ENCODE data around the gene BBX. TPM values are rescaled to one million over a fixed set of nuclear protein-coding genes. Genes with fewer than 3 reads are reported as not detected.

Gene BBX
- total and polyA plus RNA-seq, 12 donors = 4.6 to 49.8 (median 38.0) TPM

DNA sequence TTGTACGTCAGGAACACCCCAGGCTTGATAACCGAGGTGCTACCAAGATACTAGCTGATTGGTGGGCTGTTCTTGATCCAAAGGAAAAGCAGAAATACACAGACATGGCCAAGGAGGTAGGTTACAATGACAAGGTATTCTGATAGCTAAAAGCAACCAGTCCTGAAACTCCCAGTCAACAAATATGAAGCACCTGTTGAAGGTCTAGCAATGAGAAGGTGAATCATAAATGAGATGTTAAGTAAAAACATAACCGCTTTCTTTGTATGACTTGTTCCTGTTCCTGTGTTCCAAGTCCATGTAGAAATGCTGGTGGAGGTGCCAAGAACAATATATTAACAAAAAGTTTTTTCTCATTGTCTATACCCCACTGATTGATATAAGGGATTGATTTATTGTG lies 194.0 kb downstream of the BBX start:
- H3K9me3 ChIP-seq = no peaks in the 10 kb centered on the region
- peaks cover 0 to 17% (median 12%) of the 10 kb centered on the region in 9 donors for H3K4me1 ChIP-seq
- no peak for DNase-seq
- H3K4me3 ChIP-seq = no peak overlapping the region
- TF ChIP-seq, protein P1, sequence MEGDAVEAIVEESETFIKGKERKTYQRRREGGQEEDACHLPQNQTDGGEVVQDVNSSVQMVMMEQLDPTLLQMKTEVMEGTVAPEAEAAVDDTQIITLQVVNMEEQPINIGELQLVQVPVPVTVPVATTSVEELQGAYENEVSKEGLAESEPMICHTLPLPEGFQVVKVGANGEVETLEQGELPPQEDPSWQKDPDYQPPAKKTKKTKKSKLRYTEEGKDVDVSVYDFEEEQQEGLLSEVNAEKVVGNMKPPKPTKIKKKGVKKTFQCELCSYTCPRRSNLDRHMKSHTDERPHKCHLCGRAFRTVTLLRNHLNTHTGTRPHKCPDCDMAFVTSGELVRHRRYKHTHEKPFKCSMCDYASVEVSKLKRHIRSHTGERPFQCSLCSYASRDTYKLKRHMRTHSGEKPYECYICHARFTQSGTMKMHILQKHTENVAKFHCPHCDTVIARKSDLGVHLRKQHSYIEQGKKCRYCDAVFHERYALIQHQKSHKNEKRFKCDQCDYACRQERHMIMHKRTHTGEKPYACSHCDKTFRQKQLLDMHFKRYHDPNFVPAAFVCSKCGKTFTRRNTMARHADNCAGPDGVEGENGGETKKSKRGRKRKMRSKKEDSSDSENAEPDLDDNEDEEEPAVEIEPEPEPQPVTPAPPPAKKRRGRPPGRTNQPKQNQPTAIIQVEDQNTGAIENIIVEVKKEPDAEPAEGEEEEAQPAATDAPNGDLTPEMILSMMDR (IDR thresholded peaks at IDR 0.05) = no peak
- no peaks in the 10 kb centered on the region for H3K27me3 ChIP-seq
- no peak for ATAC-seq
- H3K27ac ChIP-seq = no peak overlapping the region
- intact Hi-C loops (cut with DNase I) = no loop called here
- 87 to 91% methylated on average over 3 of the region's 3 CpGs for WGBS, 2 donors
- H3K36me3 ChIP-seq = peaks cover 0 to 49% (median 0%) of the 10 kb centered on the region in 9 donors

DNA sequence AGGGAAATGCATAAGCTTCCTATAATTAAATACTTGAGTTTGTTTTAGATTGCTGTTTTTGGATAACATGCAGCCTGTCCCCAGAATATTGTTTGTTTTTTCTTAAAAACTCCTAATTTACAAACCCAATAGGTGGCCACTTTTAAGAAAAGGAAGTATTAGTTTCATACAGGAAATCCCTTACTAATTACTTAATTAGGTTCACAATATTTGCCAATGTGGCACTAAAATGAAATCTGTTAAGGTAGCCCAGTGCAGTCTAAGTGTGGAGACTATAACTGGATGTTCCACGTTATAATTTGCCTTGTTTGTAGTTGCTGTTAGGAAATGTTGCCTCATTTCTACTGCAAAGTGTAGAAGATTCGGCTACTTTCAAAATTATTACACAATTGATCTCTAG lies 195.8 kb downstream of the BBX start:
- DNase-seq (no peak), ATAC-seq (no peak)
- H3K4me3 ChIP-seq = no peak overlapping the region
- WGBS, 2 donors = 82% methylated on average over 2 of the region's 2 CpGs
- H3K9me3 ChIP-seq = no peaks in the 10 kb centered on the region
- intact Hi-C loops (cut with DNase I) = no loop called here
- peaks cover 0 to 17% (median 12%) of the 10 kb centered on the region in 9 donors for H3K4me1 ChIP-seq
- H3K27ac ChIP-seq = no peak overlapping the region
- H3K27me3 ChIP-seq = no peaks in the 10 kb centered on the region
- TF ChIP-seq, protein P1 (IDR thresholded peaks at IDR 0.05) = no peak
- peaks cover 0 to 32% (median 0%) of the 10 kb centered on the region in 9 donors for H3K36me3 ChIP-seq

DNA sequence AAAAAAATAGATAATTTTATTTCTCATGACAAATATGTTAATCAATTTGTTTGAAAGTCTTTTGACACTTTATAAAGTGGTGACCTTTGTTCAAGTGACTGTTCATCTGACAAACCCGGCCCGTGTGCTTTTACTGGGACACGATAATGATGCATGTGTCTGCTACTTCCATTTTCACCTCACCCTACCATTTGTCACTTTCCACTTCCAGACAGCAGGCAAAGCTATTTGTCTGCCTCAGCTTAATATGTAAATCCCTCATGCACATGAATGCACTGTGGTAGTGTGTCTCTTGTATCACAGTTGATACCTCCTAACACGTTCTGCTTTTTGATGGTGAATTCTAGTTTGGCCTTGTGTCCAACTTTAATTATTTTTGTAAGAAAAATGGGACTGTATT lies 204.3 kb downstream of the BBX start:
- H3K9me3 ChIP-seq = no peaks in the 10 kb centered on the region
- intact Hi-C loops (cut with DNase I) = no loop called here
- no peak overlapping the region for H3K4me3 ChIP-seq
- H3K27me3 ChIP-seq = no peaks in the 10 kb centered on the region
- DNase-seq = no peak
- no peak overlapping the region for H3K27ac ChIP-seq
- no peak for ATAC-seq
- peaks cover 0 to 30% (median 11%) of the 10 kb centered on the region in 9 donors for H3K36me3 ChIP-seq
- H3K4me1 ChIP-seq = no peaks in the 10 kb centered on the region
- 85 to 87% methylated on average over 4 of the region's 4 CpGs for WGBS, 2 donors
- TF ChIP-seq, protein P1 (IDR thresholded peaks at IDR 0.05) = no peak

DNA sequence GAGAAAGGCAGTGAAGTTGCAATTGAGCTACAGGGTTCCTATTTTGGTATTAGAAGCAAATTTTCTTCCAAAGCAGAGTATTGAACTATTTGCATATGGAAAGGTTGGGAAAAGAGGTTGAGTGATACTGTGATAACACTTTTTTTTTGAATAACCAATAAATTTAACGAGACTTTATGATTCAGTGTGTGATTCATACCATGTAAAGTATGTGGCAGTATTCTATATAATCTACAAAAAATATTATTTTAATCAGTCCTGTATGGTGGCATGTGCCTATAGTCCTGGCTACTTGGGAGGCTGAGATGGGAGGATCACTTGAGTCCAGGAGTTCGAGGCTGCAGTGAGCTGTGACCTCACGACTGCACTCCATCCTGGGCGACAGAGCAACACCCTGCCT lies 206.9 kb downstream of the BBX start:
- WGBS, 2 donors = 96 to 97% methylated on average over 4 of the region's 4 CpGs
- Histone ChIP-seq H3K36me3 (peaks cover 0 to 51% (median 11%) of the 10 kb centered on the region in 9 donors), H3K4me1 (no peaks in the 10 kb centered on the region), H3K9me3 (no peaks in the 10 kb centered on the region), H3K27ac (no peak overlapping the region), H3K4me3 (no peak overlapping the region), H3K27me3 (no peaks in the 10 kb centered on the region)
- intact Hi-C loops (cut with DNase I) = loop anchor here in 2 of 10 donors (10.0 kb wide), 2 partner anchors 45 to 495 kb away; no protein-coding TSS in a partner anchor
- TF ChIP-seq, protein P1 (IDR thresholded peaks at IDR 0.05) = no peak
- ATAC-seq = no peak
- DNase-seq = no peak
